SK-N-DZ (cell line): ENCODE measurements around the gene ZNF146. TPM values are rescaled to one million over a fixed set of nuclear protein-coding genes. Genes with fewer than 3 reads are reported as not detected.
"Not testable (repeated sequence)": the region's sequence is repeated elsewhere in the genome, so short reads cannot be mapped to it uniquely, and the experiment has no call there.

Experiments
- DNase-seq: peaks from one replicate; pipeline ENCODE4 v3.0.0-alpha.2; 2015; ENCODE audit warnings: low spot score
- polyA plus RNA-seq, 2 experiments: library from polyadenylated mRNA; depleted of rRNA; stranded (reverse); fragments of >200 nt; gene quantifications; 2 replicates each; pipeline ENCODE4 v1.2.3, GENCODE V29; 2014

The ZNF146 gene
- polyA plus RNA-seq (2014; cell fraction: cytosol; rRNA removed), result 145 and 146 TPM in 2 replicates
- 70.3 and 83.7 TPM in 2 replicates for polyA plus RNA-seq (2014; cell fraction: nucleus; rRNA removed)

DNA sequence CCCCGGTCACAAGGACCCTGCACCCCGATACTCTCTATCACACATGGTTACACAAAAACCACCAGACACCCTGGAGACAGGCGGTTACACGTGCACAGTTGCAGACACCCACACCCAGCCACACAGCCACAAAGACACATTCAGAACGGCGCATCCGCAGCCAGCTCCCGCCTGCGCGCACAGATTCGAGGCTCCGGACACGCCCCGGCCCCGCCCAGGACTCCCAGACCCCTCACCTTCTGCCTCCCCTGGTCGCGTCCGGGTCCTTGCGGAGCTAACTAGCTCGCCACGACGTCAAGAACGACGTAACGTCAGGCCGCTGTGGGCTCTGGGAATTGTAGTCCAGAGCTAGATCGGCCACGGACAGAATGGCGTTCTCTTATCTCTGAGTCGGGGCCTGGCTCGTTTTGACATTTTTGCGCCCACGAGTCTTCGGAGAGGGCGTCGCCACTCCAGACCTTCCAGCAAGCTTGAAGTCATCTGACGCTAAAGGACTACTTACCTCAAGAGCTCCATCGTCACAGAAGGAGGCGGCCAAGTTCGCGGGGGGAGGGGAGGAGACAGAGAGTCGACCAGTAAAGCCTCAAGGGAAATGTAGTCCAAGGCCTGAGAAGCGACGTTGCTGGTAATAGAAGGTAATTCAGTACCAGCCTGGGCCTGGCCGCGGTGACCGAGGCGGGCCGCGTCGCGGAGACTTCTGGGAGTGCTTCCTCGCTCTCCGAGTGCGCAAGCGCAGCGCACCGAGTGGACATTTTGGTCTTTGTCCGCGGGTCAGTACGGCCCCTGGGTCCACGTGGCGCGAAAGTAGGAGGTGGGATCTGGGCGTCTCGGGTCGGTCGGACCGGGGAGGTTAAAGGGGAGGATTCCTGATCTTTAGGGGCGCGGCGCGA, at the start of gene ZNF146, which contains the start of gene ZNF565:
ZNF146 (plus strand) TSS at position 721 of the 890 bp plus-strand sequence. CDS start 21,335 bp downstream, outside the sequence.
ZNF565 (minus strand) TSS at position 280 of the 890 bp plus-strand sequence. CDS start 12,680 bp downstream, outside the sequence.
- peak; percentile 98 for DNase-seq

DNA sequence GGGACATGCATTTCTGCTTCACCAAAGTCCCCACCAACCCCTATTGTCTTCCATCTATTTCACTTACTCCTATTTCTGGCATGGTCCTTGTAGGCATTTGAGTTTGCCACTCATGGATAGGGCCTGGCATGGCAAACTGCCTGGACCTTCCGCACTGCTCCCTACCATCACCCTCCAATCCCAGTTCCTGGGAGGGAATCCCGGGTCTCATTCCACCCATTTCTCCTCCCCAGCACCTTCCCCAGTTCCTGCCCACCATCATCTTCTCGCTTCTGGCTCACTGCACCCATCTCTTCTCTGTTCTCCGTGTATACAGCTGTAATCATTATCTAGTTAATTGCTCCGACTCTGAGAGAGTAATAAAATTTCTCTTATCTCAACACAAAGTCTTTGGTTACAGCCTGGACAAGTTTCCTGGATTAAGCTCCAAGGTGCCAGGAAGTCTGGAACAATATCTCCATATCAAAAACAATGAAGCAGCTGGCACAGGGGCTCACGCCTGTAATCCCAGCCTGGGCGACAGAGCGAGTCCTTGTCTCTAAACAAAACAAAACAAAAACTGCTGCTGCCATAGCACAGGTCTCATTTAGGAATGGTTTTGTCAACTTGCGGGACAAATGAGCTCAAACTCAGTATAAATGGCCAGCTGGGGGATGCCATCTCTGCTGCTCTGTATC, 45.7 kb upstream of the ZNF146 start:
- DNase-seq, result no peak

DNA sequence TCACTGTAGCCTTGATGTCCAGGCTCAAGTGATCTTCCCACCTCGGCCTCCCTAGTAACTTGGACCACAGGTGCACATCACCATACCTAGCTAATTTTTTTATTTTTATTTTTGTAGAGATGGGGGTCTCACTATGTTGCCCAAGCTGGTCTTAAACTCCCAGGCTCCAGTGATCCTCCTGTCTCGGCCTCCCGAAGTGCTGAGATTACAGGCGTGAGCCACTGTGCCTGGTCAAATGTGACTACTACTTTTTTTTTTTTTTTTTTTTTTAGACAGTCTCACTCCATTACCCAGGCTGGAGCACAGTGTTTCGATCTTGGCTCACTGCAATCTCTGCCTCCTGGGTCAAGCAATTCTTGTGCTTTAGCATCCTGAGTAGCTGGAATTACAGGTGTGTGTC, 42.1 kb upstream of the ZNF146 start:
- DNase-seq, result no peak

DNA sequence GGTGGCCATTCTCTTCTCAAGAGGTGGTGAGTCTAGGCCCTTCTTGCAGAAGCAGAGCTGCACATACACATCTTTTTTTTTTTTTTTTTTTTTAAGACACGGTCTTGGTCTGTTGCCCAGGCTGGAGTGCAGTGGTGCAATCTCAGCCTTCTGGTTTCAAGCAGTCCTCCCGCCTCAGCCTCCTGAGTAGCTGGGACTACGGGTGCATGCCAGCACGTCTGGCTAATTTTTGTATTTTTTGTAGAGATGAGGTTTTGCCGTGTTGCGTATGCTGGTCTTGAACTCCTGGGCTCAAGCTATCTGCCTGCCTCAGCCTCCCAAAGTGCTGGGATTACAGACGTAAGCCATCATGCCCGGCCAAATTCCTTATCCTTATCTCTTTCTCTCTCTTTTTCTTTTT, 41.1 kb upstream of the ZNF146 start:
- DNase-seq, result not testable (repeated sequence)

DNA sequence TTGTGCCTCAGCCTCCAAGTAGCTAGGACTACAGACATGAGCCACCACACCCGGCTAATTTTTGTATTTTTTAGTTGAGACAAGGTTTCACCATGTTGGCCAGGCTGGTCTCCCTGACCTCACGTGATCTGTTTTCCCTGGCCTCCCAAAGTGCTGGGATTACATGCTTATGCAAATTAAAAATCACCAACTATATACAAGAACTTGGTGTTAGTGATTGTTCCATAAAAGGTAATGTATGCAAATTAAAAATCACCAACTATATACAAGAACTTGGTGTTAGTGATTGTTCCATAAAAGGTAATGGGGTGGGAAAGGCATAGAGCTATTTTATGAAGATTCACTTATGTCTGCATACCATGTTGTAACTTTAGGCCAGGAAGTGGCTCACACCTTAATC, 35.8 kb upstream of the ZNF146 start:
- not testable (repeated sequence) for DNase-seq

DNA sequence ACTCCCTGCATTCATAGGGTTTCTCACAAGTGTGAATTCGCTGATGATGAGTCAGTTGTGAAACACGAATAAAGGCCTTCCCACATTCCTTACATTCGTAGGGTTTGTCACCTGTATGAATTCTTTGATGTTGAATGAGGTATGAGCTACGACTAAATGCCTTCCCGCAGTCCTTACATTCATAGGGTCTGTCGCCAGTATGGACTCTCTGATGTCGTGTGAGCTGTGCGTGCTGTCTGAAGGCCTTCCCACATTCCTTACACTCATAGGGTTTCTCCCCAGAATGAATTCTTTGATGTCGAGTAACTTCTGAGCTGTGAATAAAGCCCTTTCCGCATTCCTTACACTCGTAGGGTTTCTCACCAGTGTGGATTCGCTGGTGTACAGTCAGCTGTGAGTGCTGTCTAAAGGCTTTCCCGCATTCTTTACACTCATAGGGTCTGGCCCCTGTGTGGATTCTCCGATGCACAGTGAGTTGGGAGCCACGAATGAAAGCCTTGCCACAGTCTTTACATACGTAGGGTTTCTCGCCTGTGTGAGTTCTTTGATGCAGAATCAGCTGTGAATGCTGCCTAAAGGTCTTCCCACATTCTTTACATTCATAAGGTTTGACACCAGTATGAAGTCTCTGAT, 32.2 kb upstream of the ZNF146 start:
- no peak for DNase-seq

DNA sequence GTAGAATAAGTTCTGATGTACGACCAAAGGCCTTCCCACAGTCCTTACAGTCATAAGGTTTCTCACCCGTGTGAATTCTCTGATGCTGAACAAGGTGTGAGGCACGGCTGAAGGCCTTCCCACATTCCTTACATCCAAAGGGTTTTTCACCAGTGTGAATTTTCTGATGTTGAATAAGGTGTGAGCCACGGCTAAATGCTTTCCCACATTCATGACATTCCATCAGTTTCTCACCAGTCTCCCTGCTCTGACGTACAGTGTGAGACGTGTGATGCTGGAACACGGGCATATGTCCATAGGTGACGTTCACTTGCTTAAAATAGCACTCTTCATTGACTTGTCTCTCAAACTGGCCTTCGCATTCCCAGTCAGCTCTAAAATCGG, 31.7 kb upstream of the ZNF146 start:
- DNase-seq, result no peak

DNA sequence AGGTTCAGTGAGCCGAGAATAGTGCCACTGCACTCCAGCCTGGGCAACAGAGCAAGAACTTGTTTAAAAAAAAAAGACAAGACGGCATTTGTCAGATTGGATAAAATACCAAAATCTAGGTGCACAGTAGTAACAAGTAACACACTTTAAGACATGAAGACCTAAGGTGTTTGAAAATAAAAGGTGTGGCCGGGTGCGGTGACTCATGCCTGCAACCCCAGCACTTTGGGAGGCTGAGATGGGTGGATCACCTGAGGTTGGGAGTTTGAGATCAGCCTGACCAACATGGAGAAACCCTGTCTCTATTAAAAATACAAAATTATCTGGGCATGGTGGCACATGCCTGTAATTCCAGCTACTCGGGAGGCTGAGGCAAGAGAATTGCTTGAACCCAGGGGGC, 28.2 kb upstream of the ZNF146 start:
- not testable (repeated sequence) for DNase-seq

DNA sequence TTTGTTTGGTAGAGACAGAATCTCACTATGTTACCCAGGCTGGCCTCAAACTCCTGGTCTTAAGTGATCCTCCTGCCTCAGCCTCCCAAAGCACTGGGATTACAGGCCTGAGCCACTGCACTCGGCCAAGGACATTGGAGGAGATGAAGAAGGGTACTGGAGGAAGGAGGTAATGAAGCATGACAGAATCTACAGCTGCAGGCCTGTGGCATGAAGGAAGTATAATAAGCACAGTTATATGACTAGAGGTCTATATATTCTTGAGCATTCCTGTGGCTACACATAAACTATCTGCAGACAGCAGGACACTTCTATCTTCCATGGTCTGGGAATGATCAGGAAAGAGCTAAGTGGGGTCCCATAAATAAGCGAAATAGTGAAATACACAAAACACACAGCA, 18.7 kb upstream of the ZNF146 start:
- no peak for DNase-seq

DNA sequence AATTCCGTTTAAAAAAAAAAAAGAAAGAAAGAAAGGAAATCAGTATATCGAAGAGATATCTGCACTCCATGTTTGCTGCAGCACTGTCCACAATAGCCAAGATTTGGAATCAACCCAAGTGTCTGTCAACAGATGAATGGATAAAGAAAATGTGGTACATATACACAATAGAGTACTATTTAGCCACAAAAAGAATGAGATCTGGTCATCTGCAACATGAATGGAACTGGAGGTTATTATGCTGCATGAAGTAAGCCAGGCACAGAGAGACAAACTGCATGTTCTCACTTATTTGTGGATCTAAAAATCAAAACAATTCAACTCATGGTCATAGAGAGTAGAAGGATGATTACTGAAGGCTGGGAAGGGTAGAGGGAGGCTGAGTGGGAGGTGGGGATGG, 16.8 kb upstream of the ZNF146 start:
- no peak for DNase-seq

DNA sequence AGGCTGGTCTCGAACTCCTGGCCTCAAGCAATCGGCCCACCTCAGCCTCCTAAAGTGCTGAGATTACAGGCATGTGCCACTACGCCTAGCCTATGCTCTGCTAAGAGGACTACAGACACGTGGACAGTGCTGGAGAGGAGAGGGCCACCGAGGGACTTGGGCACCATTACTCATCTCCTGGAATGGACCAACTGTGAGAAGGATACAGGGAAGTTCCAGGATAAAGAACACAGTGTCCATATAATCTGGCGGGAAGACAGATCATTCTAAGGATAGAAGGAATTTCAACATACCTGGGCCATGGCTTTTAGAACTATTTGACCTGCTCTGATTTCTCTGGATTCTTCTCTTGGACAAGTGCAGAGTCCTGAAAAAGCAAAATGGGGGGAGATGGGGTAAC, 13.2 kb upstream of the ZNF146 start:
- no peak for DNase-seq

DNA sequence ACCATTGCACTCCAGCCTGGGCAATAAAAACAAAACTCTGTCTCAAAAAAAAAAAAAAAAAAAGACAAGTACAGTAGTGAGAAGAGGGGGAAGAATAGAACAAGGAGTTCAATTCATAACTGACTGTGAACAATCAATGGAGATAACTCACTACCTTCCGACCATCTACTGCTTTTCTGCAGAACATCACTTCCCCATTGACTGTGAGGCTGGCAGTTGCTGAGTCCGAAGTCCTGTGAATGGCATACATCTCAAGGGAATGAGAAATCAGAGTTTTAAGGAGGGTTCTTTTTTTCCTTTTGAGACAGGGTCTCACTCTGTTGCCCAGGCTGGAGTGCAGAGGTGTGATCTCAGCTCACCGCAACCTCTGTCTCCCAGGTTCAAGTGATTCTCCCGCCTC, 11.6 kb upstream of the ZNF146 start:
- no peak for DNase-seq

DNA sequence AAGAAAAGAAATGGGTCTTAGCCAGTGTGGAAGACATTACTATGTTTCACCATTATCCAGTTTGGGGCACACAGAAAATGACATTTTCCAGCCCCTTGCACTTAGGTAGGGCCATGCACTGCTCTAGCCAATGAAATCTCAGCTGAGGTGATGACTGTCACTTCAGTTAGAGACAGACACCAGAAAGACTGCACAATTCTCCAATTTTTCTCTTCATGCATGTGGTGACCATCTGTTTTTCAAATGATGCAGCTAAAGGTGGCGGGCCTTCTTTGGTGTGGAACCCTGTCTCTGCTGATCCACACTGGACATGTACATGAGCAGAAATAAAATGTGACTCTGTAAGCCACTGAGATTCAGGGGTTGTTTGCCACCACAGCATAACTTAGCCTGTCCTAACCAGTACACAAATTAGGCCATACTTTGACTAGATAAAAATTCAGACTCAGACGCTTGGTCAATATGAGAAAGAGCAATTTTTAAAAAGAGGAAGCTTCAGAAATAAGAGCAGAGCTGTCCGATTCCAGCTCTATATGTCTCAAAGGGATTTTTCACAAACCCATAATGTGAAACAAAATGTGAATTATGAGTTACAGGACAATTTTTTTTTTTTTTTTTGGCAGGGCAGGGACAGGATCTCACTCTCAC, 7.2 kb upstream of the ZNF146 start:
- no peak for DNase-seq

DNA sequence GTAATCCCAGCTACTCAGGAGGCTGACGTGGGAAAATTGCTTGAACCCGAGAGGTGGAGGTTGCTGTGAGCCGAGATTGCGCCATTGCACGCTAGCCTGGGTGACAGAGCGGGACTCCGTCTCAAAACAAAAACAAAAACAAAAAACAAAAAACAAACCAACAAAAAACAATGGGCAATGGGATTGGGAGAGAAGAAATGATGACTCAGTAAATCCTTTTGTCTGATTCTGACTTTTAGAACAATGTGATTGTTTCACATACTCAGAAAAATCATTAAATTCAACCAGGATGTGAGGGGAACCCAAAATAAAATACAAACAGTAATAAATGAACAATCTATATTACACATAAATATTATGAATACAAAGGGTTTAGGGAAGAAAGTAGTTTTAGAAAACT, 5.5 kb upstream of the ZNF146 start:
- DNase-seq, result no peak

DNA sequence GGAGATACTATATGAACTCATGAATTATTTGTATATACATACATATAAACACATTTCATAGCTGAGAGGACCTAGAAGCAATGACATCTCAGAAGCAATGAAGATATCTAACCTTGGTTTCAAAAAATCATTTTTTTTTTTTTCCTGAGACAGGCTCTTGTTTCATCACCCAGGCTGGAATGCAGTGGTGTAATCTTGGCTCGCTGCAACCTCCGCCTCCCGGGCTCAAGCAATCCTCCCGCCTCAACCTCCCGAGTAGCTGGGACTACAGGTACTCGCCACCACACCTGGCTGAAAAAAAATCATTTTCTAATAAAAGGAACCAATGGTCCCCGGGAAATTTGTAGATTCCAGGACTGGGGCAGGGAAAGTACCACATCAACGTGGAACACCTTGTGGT, 4.4 kb upstream of the ZNF146 start:
- DNase-seq, result no peak

DNA sequence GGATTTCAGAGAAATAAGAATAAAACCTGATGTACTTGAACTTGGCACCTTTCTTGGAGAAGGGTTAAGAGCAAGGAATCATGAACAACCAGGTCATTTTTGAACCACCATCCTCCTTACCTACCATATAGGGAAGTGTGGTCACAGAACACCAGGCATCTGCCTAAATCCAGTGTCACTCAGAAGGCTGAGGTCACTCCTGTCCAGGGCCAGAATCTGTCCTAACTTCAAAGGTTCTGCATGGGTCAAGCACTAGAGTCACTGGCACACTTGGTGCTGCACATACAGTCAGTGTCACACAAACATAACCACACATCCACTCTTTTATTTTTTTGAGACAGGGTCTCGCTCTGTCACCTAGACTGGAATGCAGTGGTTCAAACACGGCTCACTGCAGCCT, 2.0 kb upstream of the ZNF146 start:
- no peak for DNase-seq

DNA sequence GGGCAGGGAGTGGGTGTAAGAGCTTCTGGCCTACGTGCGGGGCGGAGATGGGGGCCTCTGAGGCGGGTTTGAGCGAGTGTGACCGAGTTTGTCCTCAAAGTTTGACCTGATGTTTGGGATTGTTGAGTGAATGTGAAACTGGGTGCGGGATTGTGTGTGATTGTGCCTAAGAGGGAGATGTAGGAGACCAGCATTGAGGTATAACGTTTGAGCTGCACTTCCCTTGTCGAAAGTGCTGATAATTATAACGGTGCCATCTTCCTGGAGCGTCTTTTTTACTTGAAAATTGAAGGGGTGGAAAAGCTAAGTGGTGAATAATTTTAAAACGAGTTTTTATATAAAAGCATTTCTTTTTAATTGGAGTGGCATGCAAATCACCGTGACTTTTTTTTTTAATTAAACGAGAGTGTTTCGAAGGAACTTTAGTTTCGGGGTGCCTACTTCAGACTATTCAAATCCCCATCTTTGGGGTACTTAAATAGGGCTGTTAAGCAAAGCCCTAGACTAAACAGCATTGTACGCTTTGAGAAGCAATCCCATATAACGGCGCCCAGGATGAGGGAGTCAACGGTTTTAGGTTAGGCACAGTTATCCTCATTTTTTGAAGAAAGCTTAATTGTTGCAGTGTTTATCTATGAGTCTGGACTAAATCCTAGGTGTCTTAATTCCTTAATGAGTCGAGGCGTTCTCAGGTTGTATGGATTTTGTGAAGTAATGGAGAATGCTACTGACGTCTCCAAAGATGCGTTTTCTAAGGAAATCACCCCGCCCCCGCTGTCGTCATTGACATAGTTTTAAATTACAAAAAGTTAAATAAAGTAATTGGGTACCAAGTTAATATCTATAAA, 594 bp downstream of the ZNF146 start:
- DNase-seq, result peak; percentile 9

DNA sequence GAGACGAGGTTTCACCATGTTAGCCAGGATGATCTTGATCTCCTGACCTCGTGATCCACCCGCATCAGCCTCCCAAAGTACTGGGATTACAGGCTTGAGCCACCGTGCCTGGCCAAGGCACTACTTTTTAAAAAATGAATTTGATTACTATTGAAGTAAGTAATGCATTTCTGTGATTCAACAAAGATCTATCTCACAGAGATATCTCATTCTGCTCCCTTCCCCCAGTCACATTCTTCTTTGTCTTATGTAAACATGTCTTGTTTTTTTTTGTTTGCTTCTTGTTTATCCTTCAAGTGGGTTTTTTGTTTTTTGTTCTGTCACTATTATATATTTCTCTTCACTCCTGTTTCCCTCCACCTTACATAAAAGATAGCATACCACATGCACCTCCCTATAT, 6.6 kb downstream of the ZNF146 start:
- no peak for DNase-seq

DNA sequence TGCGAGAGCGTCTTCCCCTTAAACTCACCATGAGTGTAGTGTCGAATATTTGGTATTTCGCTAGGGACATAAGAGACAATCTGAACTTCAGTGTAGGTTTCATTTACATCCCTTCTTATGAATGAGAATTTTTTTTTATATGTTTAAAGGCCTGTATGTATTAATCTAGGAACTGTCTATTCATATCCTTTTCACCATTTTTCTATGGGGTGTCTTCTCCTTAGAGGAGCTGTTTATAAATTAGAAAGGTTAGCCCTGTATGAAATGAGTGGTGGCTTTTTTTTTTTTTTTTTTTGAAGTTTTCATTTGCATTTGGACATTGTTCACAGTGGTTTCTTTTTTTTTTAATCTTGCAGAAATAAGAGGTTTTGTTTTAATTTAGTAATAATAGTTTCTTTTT, 7.6 kb downstream of the ZNF146 start:
- DNase-seq, result no peak

DNA sequence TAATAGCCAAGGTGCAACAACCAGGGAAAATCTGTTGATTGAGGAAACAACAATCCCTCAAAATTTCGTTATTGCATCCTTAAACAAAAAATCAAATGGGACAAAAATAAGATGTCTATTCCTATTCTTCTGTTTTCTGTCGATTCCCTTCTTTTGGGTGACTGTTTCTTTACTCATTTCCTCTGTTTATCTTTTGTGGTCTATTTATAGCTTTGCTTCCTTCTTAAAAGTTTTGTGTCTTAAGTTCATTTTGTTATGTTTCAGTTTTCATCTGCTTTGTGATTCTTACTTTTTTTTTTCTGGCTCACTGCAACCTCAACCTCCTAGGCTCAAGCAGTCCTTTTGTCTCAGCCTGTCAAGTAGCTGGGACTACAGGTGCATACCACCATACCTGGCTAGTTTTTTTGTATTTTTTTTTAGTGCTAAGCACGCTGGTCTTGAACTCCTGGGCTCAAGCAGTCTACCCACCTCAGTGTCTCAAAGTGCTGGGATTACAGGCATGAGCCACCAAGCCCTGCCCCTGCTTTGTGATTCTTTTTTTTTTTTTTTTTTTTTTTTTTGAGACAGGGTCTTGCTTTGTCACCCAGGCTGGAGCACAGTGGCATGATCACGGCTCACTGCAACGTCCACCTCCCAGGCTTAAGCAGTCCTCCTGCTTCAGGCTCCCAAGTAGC, 10.4 kb downstream of the ZNF146 start:
- no peak for DNase-seq
